Mucosa of descending colon (tissue), 3 donors: Measurements from ENCODE around the gene BLTP3B. TPM values are rescaled to one million over a fixed set of nuclear protein-coding genes. Genes with fewer than 3 reads are reported as not detected.

Experiments
- ATAC-seq: fragments of 200-7000 bp; cut with Tn5 transposase; one replicate; pipeline ENCODE4 v1.9.1; 2020; ENCODE audit warnings: mild to moderate bottlenecking, moderate library complexity
- DNase-seq, 3 donors: peaks; one replicate each; pipeline ENCODE4 v3.0.0-alpha.2; 2020
- H3K36me3 ChIP-seq: fragments of 200-600 bp; one replicate; pipeline ENCODE4 v1.8.0; 2021; ENCODE audit warnings: low read depth, mild to moderate bottlenecking
- H3K4me1 ChIP-seq: fragments of 200-600 bp; one replicate; pipeline ENCODE4 v1.8.0; 2021; ENCODE audit warnings: low read depth, mild to moderate bottlenecking
- H3K4me3 ChIP-seq: fragments of 200-600 bp; one replicate; pipeline ENCODE4 v1.8.0; 2021; ENCODE audit warnings: mild to moderate bottlenecking
- H3K9me3 ChIP-seq: fragments of 200-600 bp; one replicate; pipeline ENCODE4 v1.8.0; 2021; ENCODE audit warnings: mild to moderate bottlenecking
- intact Hi-C, 2 donors: fragments of 100-400 bp; cut with DNase I in 1 of 2; cut with micrococcal nuclease in 1 of 2; formaldehyde crosslinking; loops; one replicate each; pipeline versions ENCODE4 v1.11.0 to v1.11.1; 2022; cut with DNase I, micrococcal nuclease
- total RNA-seq, 3 donors: library from RNA; stranded (reverse); fragmentation: NEBNext Ultra II Directional in 2 of 3; extraction: Animal tissue kit (Norgen Biotek cat#: 25700) in 2 of 3; gene quantifications; one replicate each; pipeline versions ENCODE4 v1.2.1 to v1.2.4, GENCODE V29; 2021 to 2023
- TF ChIP-seq, protein P1 (sequence below): fragments of 200-600 bp; IDR thresholded peaks from one replicate; pipeline ENCODE4 v1.8.0; 2022; ENCODE audit warnings: antibody characterized with exemption, mild to moderate bottlenecking
- donor health status: DM: no; HTN: no; CAD: no; lungs with moderate emphysema.
- donor health status: DM: no; HTN: no; CAD: no.
- donor health status: DM: no; HTN: yes; CAD: no.

The BLTP3B gene
- total RNA-seq, 3 donors from 2014 or later, result 20.6 to 29.7 (median 25.0) TPM

GRCh38 chr12:100138048-100138802, 4.4 kb downstream of the BLTP3B start:
- no peak for DNase-seq
- no peaks in the 10 kb centered on the region for H3K9me3 ChIP-seq
- no peaks in the 10 kb centered on the region for H3K36me3 ChIP-seq
- ATAC-seq, result no peak
- peaks cover 10% of the 10 kb centered on the region for H3K4me1 ChIP-seq
- intact Hi-C loops, result no loop called here
- H3K4me3 ChIP-seq, result no peak overlapping the region
- TF ChIP-seq, protein P1, sequence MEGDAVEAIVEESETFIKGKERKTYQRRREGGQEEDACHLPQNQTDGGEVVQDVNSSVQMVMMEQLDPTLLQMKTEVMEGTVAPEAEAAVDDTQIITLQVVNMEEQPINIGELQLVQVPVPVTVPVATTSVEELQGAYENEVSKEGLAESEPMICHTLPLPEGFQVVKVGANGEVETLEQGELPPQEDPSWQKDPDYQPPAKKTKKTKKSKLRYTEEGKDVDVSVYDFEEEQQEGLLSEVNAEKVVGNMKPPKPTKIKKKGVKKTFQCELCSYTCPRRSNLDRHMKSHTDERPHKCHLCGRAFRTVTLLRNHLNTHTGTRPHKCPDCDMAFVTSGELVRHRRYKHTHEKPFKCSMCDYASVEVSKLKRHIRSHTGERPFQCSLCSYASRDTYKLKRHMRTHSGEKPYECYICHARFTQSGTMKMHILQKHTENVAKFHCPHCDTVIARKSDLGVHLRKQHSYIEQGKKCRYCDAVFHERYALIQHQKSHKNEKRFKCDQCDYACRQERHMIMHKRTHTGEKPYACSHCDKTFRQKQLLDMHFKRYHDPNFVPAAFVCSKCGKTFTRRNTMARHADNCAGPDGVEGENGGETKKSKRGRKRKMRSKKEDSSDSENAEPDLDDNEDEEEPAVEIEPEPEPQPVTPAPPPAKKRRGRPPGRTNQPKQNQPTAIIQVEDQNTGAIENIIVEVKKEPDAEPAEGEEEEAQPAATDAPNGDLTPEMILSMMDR, result no peak

- H3K9me3 ChIP-seq, result no peaks in the 10 kb centered on the region
- intact Hi-C loops, result no loop called here
Measured at GRCh38 chr12:100133200-100133599, 9.5 kb downstream of the BLTP3B start.

GRCh38 chr12:100128512-100128908, 14.2 kb downstream of the BLTP3B start:
- Histone ChIP-seq H3K4me1 (no peaks in the 10 kb centered on the region), H3K4me3 (no peak overlapping the region), H3K36me3 (no peaks in the 10 kb centered on the region), H3K9me3 (no peaks in the 10 kb centered on the region)
- TF ChIP-seq, protein P1, result no peak
- DNase-seq (no peak), ATAC-seq (peak; percentile 75)
- intact Hi-C loops, result no loop called here

More at GRCh38 chr12:100133200-100133599, 9.5 kb downstream of the BLTP3B start:
- Histone ChIP-seq H3K4me3 (no peak overlapping the region), H3K36me3 (no peaks in the 10 kb centered on the region), H3K4me1 (no peaks in the 10 kb centered on the region)
- no peak for ATAC-seq
- TF ChIP-seq, protein P1, result no peak
- no peak for DNase-seq

DNA sequence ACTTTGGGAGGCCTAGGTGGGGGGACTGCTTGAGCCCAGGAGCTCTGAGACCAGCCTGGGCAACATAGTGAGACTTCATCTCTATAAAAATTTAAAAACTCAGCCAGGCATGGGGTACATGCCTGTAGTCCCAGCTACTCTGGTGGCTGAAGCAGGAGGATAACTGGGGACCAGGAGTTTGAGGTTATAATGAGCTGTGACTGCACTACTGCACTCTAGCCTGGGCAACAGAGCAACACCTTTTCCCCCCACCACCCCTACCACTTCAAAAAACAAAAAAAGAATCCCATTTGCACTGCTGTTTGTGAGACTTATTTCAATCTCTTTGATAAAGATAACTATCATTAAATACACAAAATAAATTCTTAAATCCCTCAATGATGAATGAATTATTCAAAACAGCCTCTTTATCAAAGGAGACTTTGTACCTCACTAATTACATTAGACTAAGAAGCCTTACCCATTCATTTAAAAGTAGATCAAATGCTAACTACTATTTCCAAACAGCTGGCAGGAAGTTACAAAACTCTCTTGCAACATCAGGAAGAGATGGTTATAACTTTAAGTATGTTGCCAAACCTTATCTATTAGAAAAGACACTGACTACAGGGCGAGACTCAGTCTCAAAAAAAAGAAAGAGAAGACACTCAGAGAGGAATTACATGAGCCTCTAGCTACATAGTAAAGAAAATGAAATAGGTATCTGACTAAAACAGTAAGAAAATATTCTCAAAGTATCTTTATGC, 14.7 kb downstream of the BLTP3B start:
- Histone ChIP-seq H3K36me3 (no peaks in the 10 kb centered on the region), H3K9me3 (no peaks in the 10 kb centered on the region), H3K4me1 (no peaks in the 10 kb centered on the region), H3K4me3 (no peak overlapping the region)
- intact Hi-C loops, result no loop called here
- DNase-seq, result no peak
- peak; percentile 51 for ATAC-seq
- TF ChIP-seq, protein P1, result no peak

DNA sequence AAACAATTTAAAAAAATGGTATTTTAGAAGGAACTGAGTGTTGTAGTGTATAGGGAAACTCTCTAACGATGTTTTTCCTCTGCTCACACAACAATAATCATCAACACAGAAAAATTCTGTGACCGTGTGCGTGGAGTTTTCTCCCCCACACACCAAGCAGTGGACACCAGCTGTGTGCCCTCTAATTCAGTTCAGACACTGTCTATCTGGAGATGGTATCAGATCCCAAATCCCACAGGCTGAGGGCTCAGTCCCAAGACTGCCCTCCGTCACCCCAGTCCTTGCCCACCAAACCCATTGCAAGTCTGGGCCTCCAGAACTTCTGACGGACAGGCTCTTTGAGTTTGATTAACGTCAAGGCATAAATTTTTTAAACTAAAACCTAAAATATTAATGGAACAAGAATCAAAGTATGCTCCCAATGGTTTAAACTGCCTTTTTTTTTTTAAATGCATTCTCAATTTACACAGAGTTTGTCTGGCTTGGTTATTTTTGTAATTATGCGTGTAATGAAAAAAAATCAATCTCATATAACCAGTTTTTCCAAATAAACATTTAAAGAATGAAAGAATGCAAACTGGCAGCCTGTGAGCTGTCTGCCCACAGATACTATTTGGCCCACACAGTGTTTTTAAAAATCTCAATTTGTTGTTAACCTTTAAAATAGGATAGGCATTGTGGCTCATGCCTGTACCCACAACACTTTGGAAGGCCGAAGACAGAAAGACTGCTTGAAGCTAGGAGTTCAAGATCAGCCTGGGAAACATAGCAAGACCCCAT, 19.2 kb downstream of the BLTP3B start:
- TF ChIP-seq, protein P1, result no peak
- H3K36me3 ChIP-seq, result no peaks in the 10 kb centered on the region
- H3K4me3 ChIP-seq, result no peak overlapping the region
- intact Hi-C loops, result no loop called here
- DNase-seq, result no peak
- ATAC-seq, result no peak
- H3K4me1 ChIP-seq, result no peaks in the 10 kb centered on the region
- peaks cover 11% of the 10 kb centered on the region for H3K9me3 ChIP-seq
